Measurements from ENCODE around the gene CTSA. TPM values are rescaled to one million over a fixed set of nuclear protein-coding genes. Genes with fewer than 3 reads are reported as not detected.
A peak's percentile ranks its signal among the peaks of the same experiment; 100 is the strongest.

CTSA gene
- total and polyA plus RNA-seq, 2 experiments from 2014 or later: 61.6 to 78.1 TPM

- no peak overlapping the region for H3K27ac ChIP-seq
- H3K36me3 ChIP-seq: peaks cover 9% of the 10 kb centered on the region
- no peaks in the 10 kb centered on the region for H3K27me3 ChIP-seq
- H3K4me3 ChIP-seq: no peak overlapping the region
- H3K9me3 ChIP-seq (ENCODE audit: low read depth): no peaks in the 10 kb centered on the region
- peaks cover 9% of the 10 kb centered on the region for H3K4me1 ChIP-seq (ENCODE audit: low read depth)
- DNase-seq (ENCODE audit: low read depth in 1 of 2, low spot score in 1 of 2): no peak
- TF ChIP-seq, protein P1, sequence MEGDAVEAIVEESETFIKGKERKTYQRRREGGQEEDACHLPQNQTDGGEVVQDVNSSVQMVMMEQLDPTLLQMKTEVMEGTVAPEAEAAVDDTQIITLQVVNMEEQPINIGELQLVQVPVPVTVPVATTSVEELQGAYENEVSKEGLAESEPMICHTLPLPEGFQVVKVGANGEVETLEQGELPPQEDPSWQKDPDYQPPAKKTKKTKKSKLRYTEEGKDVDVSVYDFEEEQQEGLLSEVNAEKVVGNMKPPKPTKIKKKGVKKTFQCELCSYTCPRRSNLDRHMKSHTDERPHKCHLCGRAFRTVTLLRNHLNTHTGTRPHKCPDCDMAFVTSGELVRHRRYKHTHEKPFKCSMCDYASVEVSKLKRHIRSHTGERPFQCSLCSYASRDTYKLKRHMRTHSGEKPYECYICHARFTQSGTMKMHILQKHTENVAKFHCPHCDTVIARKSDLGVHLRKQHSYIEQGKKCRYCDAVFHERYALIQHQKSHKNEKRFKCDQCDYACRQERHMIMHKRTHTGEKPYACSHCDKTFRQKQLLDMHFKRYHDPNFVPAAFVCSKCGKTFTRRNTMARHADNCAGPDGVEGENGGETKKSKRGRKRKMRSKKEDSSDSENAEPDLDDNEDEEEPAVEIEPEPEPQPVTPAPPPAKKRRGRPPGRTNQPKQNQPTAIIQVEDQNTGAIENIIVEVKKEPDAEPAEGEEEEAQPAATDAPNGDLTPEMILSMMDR (IDR thresholded peaks at IDR 0.05; ENCODE audit: low read depth, low read length): no peak
Observed at GRCh38 chr20:45888681-45889080, 2.5 kb upstream of the CTSA start.

GRCh38 chr20:45890077-45890984 lies 804 bp upstream of the CTSA start:
- peak overlapping the region; percentile 95 for H3K27ac ChIP-seq

DNA sequence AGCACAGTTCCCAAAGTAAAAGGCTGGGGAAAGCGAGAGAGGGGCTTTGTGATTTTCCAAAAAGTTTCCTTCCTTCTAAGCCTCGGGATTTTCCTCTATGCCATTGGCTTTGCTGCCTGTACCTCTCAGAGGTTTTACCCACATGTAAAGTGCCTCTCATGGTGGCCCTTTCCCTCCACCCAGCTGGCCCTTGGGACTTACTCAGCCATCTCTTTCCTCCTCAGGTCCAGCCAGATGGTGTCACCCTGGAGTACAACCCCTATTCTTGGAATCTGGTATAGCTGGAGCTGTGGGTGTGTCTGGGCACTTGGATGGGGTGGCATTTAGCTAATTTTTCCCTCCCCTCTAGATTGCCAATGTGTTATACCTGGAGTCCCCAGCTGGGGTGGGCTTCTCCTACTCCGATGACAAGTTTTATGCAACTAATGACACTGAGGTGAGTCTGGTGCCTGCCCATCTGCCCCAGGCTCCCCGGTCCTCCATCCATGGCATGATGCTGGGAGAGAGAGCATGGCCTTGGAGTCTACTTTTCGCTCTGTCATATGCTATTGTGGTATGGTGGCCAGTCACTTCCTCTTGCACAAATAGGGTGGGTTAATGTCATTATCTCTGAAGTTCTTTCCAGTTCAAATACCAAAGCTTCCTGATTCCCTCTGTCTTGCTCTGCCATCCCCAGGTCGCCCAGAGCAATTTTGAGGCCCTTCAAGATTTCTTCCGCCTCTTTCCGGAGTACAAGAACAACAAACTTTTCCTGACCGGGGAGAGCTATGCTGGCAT lies 1.1 kb downstream of the CTSA start:
- no peak overlapping the region for H3K27ac ChIP-seq
- H3K4me3 ChIP-seq: peak overlapping the region; percentile 71
- H3K9me3 ChIP-seq (ENCODE audit: low read depth): no peaks in the 10 kb centered on the region
- DNase-seq (ENCODE audit: low read depth in 1 of 2, low spot score in 1 of 2): peak in 1 of 2 donors; percentile 48
- TF ChIP-seq, protein P1 (IDR thresholded peaks at IDR 0.05; ENCODE audit: low read depth, low read length): peak; percentile 28
- H3K4me1 ChIP-seq (ENCODE audit: low read depth): peaks cover 9% of the 10 kb centered on the region
- peaks cover 35% of the 10 kb centered on the region for H3K36me3 ChIP-seq
- no peaks in the 10 kb centered on the region for H3K27me3 ChIP-seq

More at GRCh38 chr20:45890077-45890984, 804 bp upstream of the CTSA start:
- TF ChIP-seq, protein P1 (IDR thresholded peaks at IDR 0.05; ENCODE audit: low read depth, low read length): peak; percentile 78
- H3K4me3 ChIP-seq: peak overlapping the region; percentile 71
- DNase-seq (ENCODE audit: low read depth in 1 of 2, low spot score in 1 of 2): peak; percentile 91 to 92
- peaks cover 9% of the 10 kb centered on the region for H3K4me1 ChIP-seq (ENCODE audit: low read depth)
- peaks cover 24% of the 10 kb centered on the region for H3K36me3 ChIP-seq
- no peaks in the 10 kb centered on the region for H3K27me3 ChIP-seq
- no peaks in the 10 kb centered on the region for H3K9me3 ChIP-seq (ENCODE audit: low read depth)

DNA sequence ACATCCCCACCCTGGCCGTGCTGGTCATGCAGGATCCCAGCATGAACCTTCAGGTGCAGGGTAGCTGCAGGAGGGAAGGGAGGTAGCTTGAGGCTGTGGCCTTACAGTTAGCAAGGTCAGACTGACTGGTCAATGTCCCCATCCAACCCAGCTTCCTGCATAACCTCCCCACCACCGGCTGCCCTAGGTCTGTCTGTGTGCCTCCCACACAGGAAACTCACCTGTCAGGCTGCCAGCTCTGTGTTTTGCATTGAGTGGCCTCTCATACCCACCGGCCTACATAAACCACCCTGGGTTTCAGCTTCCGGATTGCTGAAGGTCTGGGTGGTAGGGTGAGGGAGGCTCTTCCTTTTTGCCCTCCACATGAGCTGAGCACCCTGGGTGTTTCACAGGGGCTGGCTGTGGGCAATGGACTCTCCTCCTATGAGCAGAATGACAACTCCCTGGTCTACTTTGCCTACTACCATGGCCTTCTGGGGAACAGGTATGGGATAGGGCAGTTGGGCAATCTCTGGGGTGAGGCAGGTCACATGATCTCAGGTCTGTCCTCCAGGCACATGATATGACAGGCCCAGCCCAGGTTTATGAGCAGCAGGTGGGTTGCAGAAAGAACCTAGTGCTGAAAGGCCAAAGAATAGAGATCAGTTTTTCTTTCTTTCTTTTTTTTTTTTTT lies 1.8 kb downstream of the CTSA start:
- Histone ChIP-seq H3K27ac (no peak overlapping the region), H3K4me1 (ENCODE audit: low read depth) (peaks cover 9% of the 10 kb centered on the region), H3K27me3 (no peaks in the 10 kb centered on the region), H3K9me3 (ENCODE audit: low read depth) (no peaks in the 10 kb centered on the region), H3K4me3 (no peak overlapping the region), H3K36me3 (peaks cover 42% of the 10 kb centered on the region)
- TF ChIP-seq, protein P1 (IDR thresholded peaks at IDR 0.05; ENCODE audit: low read depth, low read length): no peak
- DNase-seq (ENCODE audit: low read depth in 1 of 2, low spot score in 1 of 2): no peak

DNA sequence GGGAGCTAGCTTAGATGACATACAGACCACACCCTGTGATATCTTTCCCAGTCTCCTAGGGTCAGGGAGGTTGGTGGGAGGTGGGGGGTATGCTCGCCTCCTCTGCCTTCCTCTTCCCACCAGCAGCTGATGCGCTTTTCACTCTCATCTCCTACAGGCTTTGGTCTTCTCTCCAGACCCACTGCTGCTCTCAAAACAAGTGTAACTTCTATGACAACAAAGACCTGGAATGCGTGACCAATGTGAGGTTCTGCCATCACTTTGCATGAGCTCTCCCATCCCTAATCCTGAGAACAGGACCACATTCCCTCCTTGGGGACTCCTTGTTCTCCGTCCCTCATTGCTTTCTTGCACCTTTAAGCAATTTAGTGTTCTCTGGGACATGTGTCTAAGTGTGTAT lies 2.7 kb downstream of the CTSA start:
- Histone ChIP-seq H3K27ac (no peak overlapping the region), H3K4me3 (no peak overlapping the region), H3K9me3 (ENCODE audit: low read depth) (no peaks in the 10 kb centered on the region), H3K4me1 (ENCODE audit: low read depth) (peaks cover 9% of the 10 kb centered on the region), H3K27me3 (no peaks in the 10 kb centered on the region), H3K36me3 (peaks cover 43% of the 10 kb centered on the region)
- TF ChIP-seq, protein P1 (IDR thresholded peaks at IDR 0.05; ENCODE audit: low read depth, low read length): no peak
- no peak for DNase-seq (ENCODE audit: low read depth in 1 of 2, low spot score in 1 of 2)

Data from cardiac muscle cell (in vitro differentiated cells and primary cell).